Kidney (tissue), 14 donors: ENCODE data around the gene THAP11. TPM values are rescaled to one million over a fixed set of nuclear protein-coding genes. Genes with fewer than 3 reads are reported as not detected.
A peak's percentile ranks its signal among the peaks of the same experiment; 100 is the strongest.

Experiments used
- DNase-seq, 5 donors: peaks; one replicate each; pipeline ENCODE4 v3.0.0-alpha.2; 2013 to 2020
- FAIRE-seq: peaks from 2 replicates; lab custom pipeline; 2012; peaks lifted over from hg19 to GRCh38; lab: Jason Lieb, UNC
- H3K27ac ChIP-seq, 2 donors: one replicate each; pipeline ENCODE4 v1.7.0; 2013; ENCODE audit warnings: low read depth in 2 of 2, low read length in 2 of 2, inconsistent platforms in 1 of 2
- H3K27me3 ChIP-seq: one replicate; pipeline ENCODE4 v1.7.1; 2013; ENCODE audit warnings: low read length, inconsistent platforms; ENCODE audit not compliant: control insufficient read depth, insufficient read depth
- H3K36me3 ChIP-seq, 3 donors: one replicate each; pipeline versions ENCODE4 v1.7.0 to v1.7.1; 2013; ENCODE audit warnings: low read length in 3 of 3, control low read depth in 1 of 3, inconsistent platforms in 1 of 3; ENCODE audit not compliant: insufficient read depth in 3 of 3, control insufficient read depth in 2 of 3
- H3K4me1 ChIP-seq, 3 donors: one replicate each; pipeline versions ENCODE4 v1.7.0 to v1.7.1; 2013; ENCODE audit warnings: low read length in 3 of 3, inconsistent platforms in 1 of 3, low read depth in 1 of 3; ENCODE audit not compliant: control insufficient read depth in 2 of 3, insufficient read depth in 2 of 3
- H3K4me3 ChIP-seq, 3 donors: one replicate each; pipeline versions ENCODE4 v1.7.0 to v1.8.1; 2013; ENCODE audit warnings: low read length in 3 of 3, control low read depth in 1 of 3, inconsistent platforms in 1 of 3
- H3K9ac ChIP-seq, 3 donors: one replicate each; pipeline versions ENCODE4 v1.7.0 to v1.7.1; 2013; ENCODE audit warnings: low read length in 3 of 3, control low read depth in 1 of 3, inconsistent platforms in 1 of 3
- H3K9me3 ChIP-seq, 3 donors: one replicate each; pipeline versions ENCODE4 v1.7.0 to v1.7.1; 2013; ENCODE audit warnings: low read length in 3 of 3, control low read depth in 1 of 3, inconsistent platforms in 1 of 3; ENCODE audit not compliant: control insufficient read depth in 2 of 3, insufficient read depth in 1 of 3
- CTCF ChIP-seq: IDR thresholded peaks from 3 replicates; pipeline ENCODE4 v1.5.1; 2012; ENCODE audit warnings: mild to moderate bottlenecking, moderate library complexity, borderline replicate concordance; ENCODE audit not compliant: insufficient read depth; ENCODE audit errors: extremely low read depth
- intact Hi-C: fragments of 100-400 bp; cut with DNase I; formaldehyde crosslinking; loops from one replicate; pipeline ENCODE4 v1.11.1; 2022
- polyA plus RNA-seq: library from polyadenylated mRNA; stranded (reverse); fragments of 350-450 nt; fragmentation: Illumina TruSeq; extraction: RNeasy Lipid Tissue Mini Kit (QIAGEN cat#74804); gene quantifications from one replicate; pipeline ENCODE4 v1.2.3, GENCODE V29; 2014; ENCODE audit warnings: low read depth, low replicate concordance; ENCODE audit not compliant: insufficient read depth
- total RNA-seq: library from RNA; stranded (reverse); fragmentation: NEBNext Ultra II Directional; extraction: Animal tissue kit (Norgen Biotek cat#: 25700); gene quantifications from one replicate; pipeline ENCODE4 v1.2.1, GENCODE V29; 2021
- donor health status: control.
- donor health status: control.
- donor health status: control.
- donor health status: control.
- donor health status: control.
- donor health status: DM: yes; HTN: yes; CAD: no.
- donor health status: Normal renal cell carcinoma (clear cell type).

THAP11 gene
- total and polyA plus RNA-seq, 2 donors from 2014 or later = 21.4 to 27.0 TPM

GRCh38 chr16:67803894-67804293, 38.2 kb upstream of the THAP11 start:
- H3K4me3 ChIP-seq = no peak overlapping the region
- intact Hi-C loops = no loop called here
- no peak for FAIRE-seq

GRCh38 chr16:67804853-67805542, 37.1 kb upstream of the THAP11 start:
- DNase-seq (no peak), FAIRE-seq (no peak)
- intact Hi-C loops = no loop called here
- peaks cover 0 to 9% (median 8%) of the 10 kb centered on the region in 3 donors for H3K36me3 ChIP-seq
- no peak overlapping the region for H3K27ac ChIP-seq
- H3K27me3 ChIP-seq = no peaks in the 10 kb centered on the region
- peak overlapping the region in 2 of 3 donors; percentile 89 to 95 for H3K9ac ChIP-seq
- H3K4me1 ChIP-seq = peaks cover 0 to 16% (median 11%) of the 10 kb centered on the region in 3 donors
- no peak for TF ChIP-seq CTCF
- peak overlapping the region; percentile 86 to 94 (median 89) for H3K4me3 ChIP-seq
- no peaks in the 10 kb centered on the region for H3K9me3 ChIP-seq

More at GRCh38 chr16:67803894-67804293, 38.2 kb upstream of the THAP11 start:
- Histone ChIP-seq H3K9ac (no peak overlapping the region), H3K27me3 (no peaks in the 10 kb centered on the region), H3K27ac (no peak overlapping the region), H3K36me3 (peaks cover 0 to 10% (median 8%) of the 10 kb centered on the region in 3 donors), H3K4me1 (peaks cover 0 to 16% (median 11%) of the 10 kb centered on the region in 3 donors), H3K9me3 (no peaks in the 10 kb centered on the region)
- DNase-seq = no peak
- no peak for TF ChIP-seq CTCF

- Histone ChIP-seq H3K9me3 (no peaks in the 10 kb centered on the region), H3K4me3 (peak overlapping the region; percentile 86 to 94 (median 89)), H3K27me3 (no peaks in the 10 kb centered on the region), H3K36me3 (peaks cover 0 to 8% (median 6%) of the 10 kb centered on the region in 3 donors), H3K9ac (peak overlapping the region; percentile 81 to 95 (median 89)), H3K4me1 (peaks cover 0 to 16% (median 11%) of the 10 kb centered on the region in 3 donors), H3K27ac (peak overlapping the region; percentile 67 to 69)
- FAIRE-seq = no peak
- intact Hi-C loops = no loop called here
- peak in 2 of 5 donors; percentile 15 to 79 for DNase-seq
- no peak for TF ChIP-seq CTCF
Observed at GRCh38 chr16:67805718-67806427, 36.2 kb upstream of the THAP11 start.
